Trophoblast cell (in vitro differentiated cells and primary cell): ENCODE data around the gene TBRG1.

Experiments
- DNase-seq, 2 donors: peaks; one replicate each; pipeline ENCODE4 v3.0.0-alpha.2; 2016
- H2AFZ ChIP-seq: 2 replicates; pipeline ENCODE4 v1.6.1; 2013; ENCODE audit warnings: low read length, moderate library complexity, mild to moderate bottlenecking; ENCODE audit not compliant: insufficient read depth, poor library complexity
- H2AK5ac ChIP-seq: 2 replicates; pipeline ENCODE4 v1.6.1; 2013; ENCODE audit warnings: mild to moderate bottlenecking, low read length
- H2BK120ac ChIP-seq: 2 replicates; pipeline ENCODE4 v1.6.1; 2013; ENCODE audit warnings: low read length, mild to moderate bottlenecking, moderate library complexity; ENCODE audit not compliant: insufficient read depth, poor library complexity
- H2BK12ac ChIP-seq: 2 replicates; pipeline ENCODE4 v1.6.1; 2013; ENCODE audit warnings: mild to moderate bottlenecking, low read length, moderate library complexity
- H2BK5ac ChIP-seq: 2 replicates; pipeline ENCODE4 v1.6.1; 2013; ENCODE audit warnings: low read length, low read depth, moderate library complexity, mild to moderate bottlenecking; ENCODE audit not compliant: poor library complexity
- H3K14ac ChIP-seq: 2 replicates; pipeline ENCODE4 v1.6.1; 2013; ENCODE audit warnings: mild to moderate bottlenecking, low read length
- H3K18ac ChIP-seq: 2 replicates; pipeline ENCODE4 v1.6.1; 2013; ENCODE audit warnings: mild to moderate bottlenecking, low read length
- H3K23ac ChIP-seq: 2 replicates; pipeline ENCODE4 v1.6.1; 2013; ENCODE audit warnings: low read length
- H3K27ac ChIP-seq: 2 replicates; pipeline ENCODE4 v1.5.1; 2013; ENCODE audit warnings: low read depth, mild to moderate bottlenecking, inconsistent platforms, low read length, moderate library complexity
- H3K27me3 ChIP-seq: 2 replicates; pipeline ENCODE4 v1.6.1; 2013; ENCODE audit warnings: inconsistent platforms, mild to moderate bottlenecking, low read length, moderate library complexity; ENCODE audit not compliant: insufficient read depth
- H3K36me3 ChIP-seq, 2 experiments: 1 replicate in 1 of 2; 2 replicates in 1 of 2; pipeline ENCODE4 v1.6.1; 2013; ENCODE audit warnings: low read length in 2 of 2, mild to moderate bottlenecking in 2 of 2, moderate library complexity in 1 of 2; ENCODE audit not compliant: insufficient read depth in 2 of 2, control insufficient read depth in 1 of 2
- H3K4ac ChIP-seq: 2 replicates; pipeline ENCODE4 v1.6.1; 2013; ENCODE audit warnings: low read depth, mild to moderate bottlenecking, low read length, moderate library complexity
- H3K4me1 ChIP-seq, 2 experiments: 1 replicate in 1 of 2; 2 replicates in 1 of 2; pipeline ENCODE4 v1.6.1; 2013; ENCODE audit warnings: low read length in 2 of 2, mild to moderate bottlenecking in 2 of 2, moderate library complexity in 1 of 2; ENCODE audit not compliant: insufficient read depth in 2 of 2, control insufficient read depth in 1 of 2
- H3K4me2 ChIP-seq: 2 replicates; pipeline ENCODE4 v1.6.1; 2013; ENCODE audit warnings: inconsistent platforms, mild to moderate bottlenecking, low read length, moderate library complexity
- H3K4me3 ChIP-seq: 2 replicates; pipeline ENCODE4 v1.5.1; 2013; ENCODE audit warnings: mild to moderate bottlenecking, low read depth, low read length, inconsistent platforms
- H3K79me1 ChIP-seq: one replicate; pipeline ENCODE4 v1.6.1; 2013; ENCODE audit warnings: low read length
- H3K79me2 ChIP-seq: 2 replicates; pipeline ENCODE4 v1.6.1; 2013; ENCODE audit warnings: low read length, mild to moderate bottlenecking; ENCODE audit not compliant: control insufficient read depth, insufficient read depth, poor library complexity
- H3K9ac ChIP-seq: 2 replicates; pipeline ENCODE4 v1.6.1; 2013; ENCODE audit warnings: mild to moderate bottlenecking, low read length
- H3K9me3 ChIP-seq: 2 replicates; pipeline ENCODE4 v1.6.1; 2013; ENCODE audit warnings: low read depth, mild to moderate bottlenecking, control low read depth, inconsistent platforms, low read length; ENCODE audit not compliant: insufficient read depth
- H4K12ac ChIP-seq: 2 replicates; pipeline ENCODE4 v1.6.1; 2013; ENCODE audit warnings: low read depth, mild to moderate bottlenecking, low read length, moderate library complexity
- H4K8ac ChIP-seq: 2 replicates; pipeline ENCODE4 v1.6.1; 2013; ENCODE audit warnings: low read depth, mild to moderate bottlenecking, low read length, moderate library complexity
- H4K91ac ChIP-seq: one replicate; pipeline ENCODE4 v1.6.1; 2013; ENCODE audit warnings: low read depth, mild to moderate bottlenecking, low read length, moderate library complexity
- WGBS: extraction: QIAGEN DNeasy Blood & Tissue Kit; methylation state at CpG from one replicate; pipeline ENCODE4 v1.1.7; 2013; ENCODE audit warnings: missing lambda C conversion rate; ENCODE audit not compliant: insufficient read length, insufficient coverage; ENCODE audit errors: extremely low coverage; 5-methylcytosine and 5-hydroxymethylcytosine counted together

The TBRG1 gene

GRCh38 chr11:124658986-124659385 lies 36.3 kb downstream of the TBRG1 start:
- H3K4me2 ChIP-seq = no peak overlapping the region
- no peak overlapping the region for H4K91ac ChIP-seq
- WGBS = no CpG with 5 or more reads among the region's 1 CpG
- H3K79me1 ChIP-seq = no peaks in the 10 kb centered on the region
- no peak overlapping the region for H2BK120ac ChIP-seq
- H3K23ac ChIP-seq = no peak overlapping the region
- H2AFZ ChIP-seq = no peak overlapping the region
- no peaks in the 10 kb centered on the region for H3K4me1 ChIP-seq
- no peak overlapping the region for H4K8ac ChIP-seq
- no peak overlapping the region for H2BK5ac ChIP-seq
- no peak overlapping the region for H3K18ac ChIP-seq
- H3K27ac ChIP-seq = no peak overlapping the region
- no peak overlapping the region for H3K4me3 ChIP-seq
- no peak overlapping the region for H3K9ac ChIP-seq
- no peak overlapping the region for H2BK12ac ChIP-seq
- no peak for DNase-seq
- H3K27me3 ChIP-seq = no peaks in the 10 kb centered on the region
- H3K79me2 ChIP-seq = no peaks in the 10 kb centered on the region
- no peaks in the 10 kb centered on the region for H3K36me3 ChIP-seq
- H3K4ac ChIP-seq = no peak overlapping the region
- no peak overlapping the region for H3K14ac ChIP-seq
- no peaks in the 10 kb centered on the region for H3K9me3 ChIP-seq
- H4K12ac ChIP-seq = no peak overlapping the region
- no peak overlapping the region for H2AK5ac ChIP-seq

DNA sequence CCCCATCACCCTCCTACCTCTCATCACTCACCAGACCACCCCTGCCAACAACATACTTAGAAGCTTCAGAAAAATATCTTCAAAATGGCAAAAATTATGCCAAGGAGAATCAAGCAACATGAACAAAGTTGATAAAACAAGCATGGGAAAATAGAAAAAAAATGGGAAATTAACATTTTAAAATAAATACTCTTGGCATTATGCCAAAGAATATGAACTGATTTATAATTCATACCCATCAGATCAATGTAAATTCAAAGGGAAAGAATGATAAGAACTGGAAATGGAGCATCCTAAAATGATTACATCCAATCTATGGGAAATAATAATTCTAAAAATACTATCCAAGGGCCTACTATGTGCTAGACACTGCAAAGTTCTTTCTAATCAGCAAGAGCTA lies 38.9 kb downstream of the TBRG1 start:
- Histone ChIP-seq H4K8ac (no peak overlapping the region), H3K79me2 (no peaks in the 10 kb centered on the region), H4K91ac (no peak overlapping the region), H3K36me3 (no peaks in the 10 kb centered on the region), H3K9ac (no peak overlapping the region), H3K4me1 (no peaks in the 10 kb centered on the region), H3K23ac (no peak overlapping the region), H3K4ac (no peak overlapping the region), H3K27ac (no peak overlapping the region), H3K4me3 (no peak overlapping the region), H2BK12ac (no peak overlapping the region), H2AFZ (no peak overlapping the region), H2AK5ac (no peak overlapping the region), H2BK120ac (no peak overlapping the region), H4K12ac (no peak overlapping the region), H3K27me3 (no peaks in the 10 kb centered on the region), H3K9me3 (no peaks in the 10 kb centered on the region), H3K18ac (no peak overlapping the region), H3K4me2 (no peak overlapping the region), H2BK5ac (no peak overlapping the region), H3K79me1 (no peaks in the 10 kb centered on the region), H3K14ac (no peak overlapping the region)
- no peak for DNase-seq

- Histone ChIP-seq H3K79me1 (no peaks in the 10 kb centered on the region), H3K9me3 (no peaks in the 10 kb centered on the region), H2BK120ac (no peak overlapping the region), H2AK5ac (no peak overlapping the region), H4K91ac (no peak overlapping the region), H3K4me2 (no peak overlapping the region), H2BK12ac (no peak overlapping the region), H3K36me3 (no peaks in the 10 kb centered on the region), H3K4ac (no peak overlapping the region), H3K27me3 (no peaks in the 10 kb centered on the region), H3K27ac (no peak overlapping the region), H2BK5ac (no peak overlapping the region), H4K8ac (no peak overlapping the region), H3K18ac (no peak overlapping the region), H3K14ac (no peak overlapping the region), H3K4me3 (no peak overlapping the region), H3K79me2 (no peaks in the 10 kb centered on the region), H3K23ac (no peak overlapping the region), H2AFZ (no peak overlapping the region), H4K12ac (no peak overlapping the region), H3K4me1 (no peaks in the 10 kb centered on the region), H3K9ac (no peak overlapping the region)
- WGBS = no CpG with 5 or more reads among the region's 4 CpGs
- DNase-seq = no peak
Measured at GRCh38 chr11:124662106-124662505, 39.4 kb downstream of the TBRG1 start.

- Histone ChIP-seq H3K4me3 (no peak overlapping the region), H4K12ac (no peak overlapping the region), H3K27me3 (no peaks in the 10 kb centered on the region), H2BK12ac (no peak overlapping the region), H3K4me2 (no peak overlapping the region), H3K4me1 (no peaks in the 10 kb centered on the region), H3K36me3 (no peaks in the 10 kb centered on the region), H3K9ac (no peak overlapping the region), H3K79me1 (no peaks in the 10 kb centered on the region), H2AFZ (no peak overlapping the region), H2BK5ac (no peak overlapping the region), H3K27ac (no peak overlapping the region), H2BK120ac (no peak overlapping the region), H3K23ac (no peak overlapping the region), H2AK5ac (no peak overlapping the region), H3K79me2 (no peaks in the 10 kb centered on the region), H4K91ac (no peak overlapping the region), H3K9me3 (no peaks in the 10 kb centered on the region), H3K18ac (no peak overlapping the region), H4K8ac (no peak overlapping the region), H3K14ac (no peak overlapping the region), H3K4ac (no peak overlapping the region)
- WGBS = no CpG with 5 or more reads among the region's 2 CpGs
- no peak for DNase-seq
Measured at GRCh38 chr11:124663861-124664260, 41.2 kb downstream of the TBRG1 start.

GRCh38 chr11:124667601-124668000 lies 44.9 kb downstream of the TBRG1 start:
- no peak overlapping the region for H3K9ac ChIP-seq
- DNase-seq = no peak
- no peaks in the 10 kb centered on the region for H3K4me1 ChIP-seq
- no peak overlapping the region for H2AFZ ChIP-seq
- no peak overlapping the region for H3K14ac ChIP-seq
- H3K27me3 ChIP-seq = no peaks in the 10 kb centered on the region
- H2BK120ac ChIP-seq = no peak overlapping the region
- H2AK5ac ChIP-seq = no peak overlapping the region
- no peak overlapping the region for H2BK5ac ChIP-seq
- no peak overlapping the region for H3K27ac ChIP-seq
- no CpG with 5 or more reads among the region's 3 CpGs for WGBS
- no peak overlapping the region for H3K18ac ChIP-seq
- no peak overlapping the region for H4K8ac ChIP-seq
- H3K23ac ChIP-seq = no peak overlapping the region
- no peaks in the 10 kb centered on the region for H3K36me3 ChIP-seq
- H4K12ac ChIP-seq = no peak overlapping the region
- no peak overlapping the region for H3K4me3 ChIP-seq
- no peaks in the 10 kb centered on the region for H3K79me2 ChIP-seq
- no peak overlapping the region for H4K91ac ChIP-seq
- no peak overlapping the region for H3K4ac ChIP-seq
- no peaks in the 10 kb centered on the region for H3K9me3 ChIP-seq
- H3K79me1 ChIP-seq = no peaks in the 10 kb centered on the region
- no peak overlapping the region for H2BK12ac ChIP-seq
- H3K4me2 ChIP-seq = no peak overlapping the region
